ENCODE measurements around the gene WNT3A.
"Not testable (repeated sequence)": the region's sequence is repeated elsewhere in the genome, so short reads cannot be mapped to it uniquely, and the experiment has no call there.

DNA sequence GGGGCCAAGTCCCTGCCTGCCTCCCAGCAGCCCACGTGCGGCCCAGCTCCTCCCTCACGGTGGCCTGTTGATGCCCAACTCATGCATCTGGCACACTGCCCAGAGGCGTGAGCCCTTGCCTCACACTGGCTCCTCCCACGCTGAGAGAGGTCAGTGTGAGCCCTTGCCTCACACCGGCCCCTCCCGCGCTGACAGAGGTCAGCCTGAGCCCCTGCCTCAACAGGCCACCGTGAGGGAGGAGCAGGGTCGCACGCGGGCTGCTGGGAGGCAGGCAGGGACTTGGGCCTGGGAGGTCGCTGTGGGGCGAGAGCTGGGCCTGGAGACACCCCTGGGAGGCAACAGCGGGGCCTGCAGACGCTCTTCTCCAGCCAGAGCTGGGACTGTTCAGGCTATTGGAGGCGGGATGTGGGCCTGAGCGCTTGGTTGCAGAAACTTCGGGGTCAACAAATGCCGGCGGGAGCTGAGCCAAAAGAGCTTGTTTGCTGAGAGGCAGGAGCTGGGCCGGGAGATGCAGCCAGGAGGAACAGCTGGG, 33.9 kb upstream of the WNT3A start:
- not testable (repeated sequence) for TF ChIP-seq POLR2A (IDR thresholded peaks at IDR 0.05; ENCODE audit: low read depth); POLR2AphosphoS5 (IDR thresholded peaks at IDR 0.05)
